Measurements from ENCODE around the gene MTUS2.

Gene MTUS2

GRCh38 chr13:29039212-29039611 is 219.1 kb downstream of the MTUS2 start:
- no peak for DNase-seq (ENCODE audit: extremely low read depth, low read depth)
- no peak for TF ChIP-seq CTCF (IDR thresholded peaks at IDR 0.05; ENCODE audit: low read depth, low read length)

GRCh38 chr13:29046588-29046987 is 226.4 kb downstream of the MTUS2 start:
- DNase-seq (ENCODE audit: extremely low read depth, low read depth), result no peak
- TF ChIP-seq CTCF (IDR thresholded peaks at IDR 0.05; ENCODE audit: low read depth, low read length), result no peak

GRCh38 chr13:29049524-29049923 is 229.4 kb downstream of the MTUS2 start:
- TF ChIP-seq CTCF (IDR thresholded peaks at IDR 0.05; ENCODE audit: low read depth, low read length), result no peak
- DNase-seq (ENCODE audit: extremely low read depth, low read depth), result no peak

- TF ChIP-seq CTCF (IDR thresholded peaks at IDR 0.05; ENCODE audit: low read depth, low read length), result no peak
- DNase-seq (ENCODE audit: extremely low read depth, low read depth), result no peak
Observed at GRCh38 chr13:29050719-29051118, 230.6 kb downstream of the MTUS2 start.

GRCh38 chr13:29059800-29060199 is 239.7 kb downstream of the MTUS2 start:
- TF ChIP-seq CTCF (IDR thresholded peaks at IDR 0.05; ENCODE audit: low read depth, low read length), result no peak
- no peak for DNase-seq (ENCODE audit: extremely low read depth, low read depth)

- no peak for TF ChIP-seq CTCF (IDR thresholded peaks at IDR 0.05; ENCODE audit: low read depth, low read length)
- no peak for DNase-seq (ENCODE audit: extremely low read depth, low read depth)
Observed at GRCh38 chr13:29065142-29065541, 245.0 kb downstream of the MTUS2 start.

GRCh38 chr13:29067306-29067945 is 247.3 kb downstream of the MTUS2 start:
- TF ChIP-seq CTCF (IDR thresholded peaks at IDR 0.05; ENCODE audit: low read depth, low read length), result no peak

More at GRCh38 chr13:29067306-29067945, 247.3 kb downstream of the MTUS2 start:
- DNase-seq (ENCODE audit: extremely low read depth, low read depth), result no peak

Measured in AG09319 (cell line).